OCI-LY3 (cell line): ENCODE results near the gene GIMAP6.

Experiments
- H2AFZ ChIP-seq: fragments of 200-600, 300-600 bp; shearing (Covaris generic); 2 replicates; pipeline ENCODE4 v1.6.0; 2014; ENCODE audit warnings: antibody characterized with exemption, low read depth, low read length
- H3K27ac ChIP-seq: fragments of 200-600, 300-600 bp; sonication (generic); 2 replicates; pipeline ENCODE4 v1.5.1; 2014; ENCODE audit warnings: mild to moderate bottlenecking, low read length, moderate library complexity, mixed read lengths
- H3K27me3 ChIP-seq: fragments of 200-600, 300-600 bp; sonication (generic); 2 replicates; pipeline ENCODE4 v1.6.1; 2014; ENCODE audit warnings: low read depth, low read length, mixed read lengths
- H3K36me3 ChIP-seq: fragments of 200-600, 300-600 bp; sonication (generic); replicated peaks from 2 replicates; pipeline ENCODE3; 2014; ENCODE audit warnings: low read depth, low read length, mixed read lengths
- H3K4me1 ChIP-seq: fragments of 300-600, 200-600 bp; sonication (generic); 2 replicates; pipeline ENCODE4 v1.6.1; 2014; ENCODE audit warnings: low read length, mixed read lengths
- H3K4me2 ChIP-seq: fragments of 200-600, 300-600 bp; sonication (generic); 2 replicates; pipeline ENCODE4 v1.6.1; 2014; ENCODE audit warnings: low read length, mixed read lengths
- H3K4me3 ChIP-seq: fragments of 300-600, 200-600 bp; sonication (generic); 2 replicates; pipeline ENCODE4 v1.5.1; 2014; ENCODE audit warnings: antibody characterized with exemption, mild to moderate bottlenecking, low read length, moderate library complexity
- H3K79me2 ChIP-seq: fragments of 300-600, 200-600 bp; shearing (Covaris generic); 2 replicates; pipeline ENCODE4 v1.6.1; 2014; ENCODE audit warnings: mild to moderate bottlenecking, low read length, mixed read lengths
- H3K9ac ChIP-seq: fragments of 300-600, 200-600 bp; shearing (Covaris generic); 2 replicates; pipeline ENCODE4 v1.6.0; 2014; ENCODE audit warnings: mild to moderate bottlenecking, low read length, moderate library complexity
- H3K9me3 ChIP-seq: fragments of 200-600, 300-600 bp; shearing (Covaris generic); 2 replicates; pipeline ENCODE4 v1.6.1; 2014; ENCODE audit warnings: low read length, mixed read lengths; ENCODE audit not compliant: insufficient read depth
- H4K20me1 ChIP-seq: fragments of 200-600, 300-600 bp; sonication (generic); 2 replicates; pipeline ENCODE4 v1.6.1; 2016; ENCODE audit warnings: low read length, mixed read lengths; ENCODE audit not compliant: insufficient read depth
- CTCF ChIP-seq: fragments of 200-600, 300-600 bp; sonication (generic); IDR thresholded peaks from 2 replicates; pipeline ENCODE4 v1.5.1; 2014; ENCODE audit warnings: antibody characterized with exemption, low read length, low read depth
- EZH2phosphoT487 ChIP-seq: fragments of 200-600 bp; shearing (Covaris generic); IDR thresholded peaks from 2 replicates; pipeline ENCODE4 v1.6.1; 2018; ENCODE audit warnings: antibody characterized with exemption, mixed run types, low read depth

GIMAP6 gene

GRCh38 chr7:150668977-150669376, 36.8 kb upstream of the GIMAP6 start:
- no peak overlapping the region for H3K4me2 ChIP-seq
- no peak overlapping the region for H3K4me3 ChIP-seq
- H3K4me1 ChIP-seq = no peaks in the 10 kb centered on the region
- H3K27me3 ChIP-seq = 0 out of 2 replicates have a peak, but pooled peaks cover 3% of the 10 kb centered on the region
- no peak overlapping the region for H3K27ac ChIP-seq
- H2AFZ ChIP-seq = no peak overlapping the region
- H3K9me3 ChIP-seq = no peaks in the 10 kb centered on the region
- no peaks in the 10 kb centered on the region for H3K79me2 ChIP-seq
- TF ChIP-seq CTCF = no peak
- TF ChIP-seq EZH2phosphoT487 = no peak
- no peaks in the 10 kb centered on the region for H3K36me3 ChIP-seq
- no peaks in the 10 kb centered on the region for H4K20me1 ChIP-seq
- no peak overlapping the region for H3K9ac ChIP-seq

DNA sequence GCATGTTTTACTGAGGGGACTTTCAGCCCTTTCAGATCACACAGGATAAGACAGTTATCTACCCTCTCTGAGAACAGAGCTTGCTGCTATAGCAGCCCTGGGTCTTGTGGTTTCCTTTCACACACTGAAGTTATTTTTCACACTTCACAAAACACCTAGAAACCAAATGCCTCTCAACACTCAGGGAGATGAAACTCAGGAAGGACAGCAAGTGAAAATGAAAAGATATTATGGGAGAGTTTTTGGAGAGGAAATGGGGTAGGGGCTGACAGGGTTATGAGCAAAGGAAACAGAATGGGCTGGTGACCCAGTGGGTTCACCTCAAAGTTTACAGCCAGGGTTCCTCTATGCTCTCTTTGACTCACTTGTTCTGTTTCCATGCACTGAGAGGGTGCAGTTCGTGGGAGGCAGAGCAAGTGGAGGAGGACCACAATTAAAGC, 36.3 kb upstream of the GIMAP6 start:
- Histone ChIP-seq H3K4me1 (no peaks in the 10 kb centered on the region), H3K4me2 (no peak overlapping the region), H2AFZ (no peak overlapping the region), H3K36me3 (no peaks in the 10 kb centered on the region), H3K9ac (no peak overlapping the region), H4K20me1 (no peaks in the 10 kb centered on the region), H3K27me3 (0 out of 2 replicates have a peak, but pooled peaks cover 3% of the 10 kb centered on the region), H3K4me3 (no peak overlapping the region), H3K27ac (no peak overlapping the region), H3K9me3 (no peaks in the 10 kb centered on the region), H3K79me2 (no peaks in the 10 kb centered on the region)
- no peak for TF ChIP-seq CTCF

- Histone ChIP-seq H3K9ac (no peak overlapping the region), H3K27me3 (0 out of 2 replicates have a peak, but pooled peaks cover 3% of the 10 kb centered on the region), H3K79me2 (no peaks in the 10 kb centered on the region), H3K4me2 (no peak overlapping the region), H4K20me1 (no peaks in the 10 kb centered on the region), H2AFZ (no peak overlapping the region), H3K27ac (no peak overlapping the region), H3K9me3 (no peaks in the 10 kb centered on the region), H3K36me3 (no peaks in the 10 kb centered on the region), H3K4me1 (no peaks in the 10 kb centered on the region), H3K4me3 (no peak overlapping the region)
- TF ChIP-seq CTCF (no peak), EZH2phosphoT487 (no peak)
Measured at GRCh38 chr7:150666412-150666811, 34.2 kb upstream of the GIMAP6 start.

DNA sequence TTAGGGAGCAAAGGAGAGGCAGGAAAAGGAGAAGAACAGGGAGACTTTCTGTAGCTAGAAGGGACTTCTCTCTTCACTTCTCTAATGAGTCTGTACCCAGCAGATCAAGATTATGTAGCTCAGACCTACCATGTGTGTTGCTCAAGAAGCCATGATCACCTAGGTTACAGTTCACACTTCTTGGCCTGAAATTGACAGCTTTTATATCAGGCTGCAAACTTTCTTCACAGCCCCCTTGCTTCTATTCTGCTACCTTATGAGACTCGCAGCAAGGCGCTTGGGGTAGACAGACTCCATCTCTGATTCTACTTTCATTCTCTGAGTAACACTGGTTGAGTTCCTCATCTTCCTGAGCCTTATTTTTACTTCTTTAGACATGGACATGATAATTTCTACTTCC, 33.7 kb upstream of the GIMAP6 start:
- Histone ChIP-seq H3K36me3 (no peaks in the 10 kb centered on the region), H2AFZ (no peak overlapping the region), H3K4me3 (no peak overlapping the region), H3K4me1 (no peaks in the 10 kb centered on the region), H3K9me3 (no peaks in the 10 kb centered on the region), H3K4me2 (no peak overlapping the region), H4K20me1 (no peaks in the 10 kb centered on the region), H3K79me2 (no peaks in the 10 kb centered on the region), H3K9ac (no peak overlapping the region), H3K27me3 (0 out of 2 replicates have a peak, but pooled peaks cover 3% of the 10 kb centered on the region), H3K27ac (no peak overlapping the region)
- no peak for TF ChIP-seq EZH2phosphoT487
- no peak for TF ChIP-seq CTCF
